A673 (cell line): ENCODE results near the gene SEMA4D. TPM values are rescaled to one million over a fixed set of nuclear protein-coding genes. Genes with fewer than 3 reads are reported as not detected.

ENCODE experiments used
- BruUV-seq: library from RNA; stranded (reverse); fragments of 400-500 nt; replicated peaks from 2 replicates; lab custom pipeline; 2021; lab: Mats Ljungman, UMichigan
- CTCF ChIA-PET: fragments of 300-600 bp; sonication (Branson Sonifier 250); formaldehyde crosslinking; loops from one replicate; lab custom pipeline; 2022; ENCODE audit warnings: antibody characterized with exemption; lab: Charles Lee
- POLR2A ChIA-PET: fragments of 300-600 bp; sonication (Branson Sonifier 250); formaldehyde crosslinking; loops from one replicate; lab custom pipeline; 2022; ENCODE audit warnings: antibody characterized with exemption; ENCODE audit not compliant: low non-redundant PET; lab: Charles Lee
- DNase-seq: peaks from one replicate; pipeline ENCODE4 v3.0.0-alpha.2; 2015; ENCODE audit warnings: low spot score
- H3K27ac ChIP-seq: fragments of 200-600 bp; sonication (generic); 2 replicates; pipeline ENCODE4 v1.5.1; 2016; ENCODE audit warnings: mixed run types, low read depth, mild to moderate bottlenecking, mixed read lengths, antibody characterized with exemption, low read length; ENCODE audit not compliant: poor library complexity, severe bottlenecking
- H3K27me3 ChIP-seq: fragments of 200-600 bp; sonication (generic); replicated peaks from 2 replicates; pipeline ENCODE4 v1.6.1; 2017; ENCODE audit warnings: mixed run types, low read depth, mild to moderate bottlenecking, mixed read lengths, antibody characterized with exemption, low read length; ENCODE audit not compliant: insufficient read depth, poor library complexity
- H3K36me3 ChIP-seq: fragments of 200-600 bp; sonication (generic); 2 replicates; pipeline ENCODE4 v1.6.1; 2016; ENCODE audit warnings: mixed run types, mild to moderate bottlenecking, mixed read lengths, antibody characterized with exemption, low read length; ENCODE audit not compliant: insufficient read depth, poor library complexity, severe bottlenecking
- H3K4me1 ChIP-seq: fragments of 200-600 bp; sonication (generic); 2 replicates; pipeline ENCODE4 v1.6.1; 2017; ENCODE audit warnings: mixed run types, mild to moderate bottlenecking, mixed read lengths, antibody characterized with exemption, low read length; ENCODE audit not compliant: insufficient read depth, poor library complexity, severe bottlenecking
- H3K4me3 ChIP-seq: fragments of 200-600 bp; sonication (generic); 2 replicates; pipeline ENCODE4 v1.5.1; 2016; ENCODE audit warnings: low read depth, mixed run types, mild to moderate bottlenecking, mixed read lengths, low read length; ENCODE audit not compliant: poor library complexity, severe bottlenecking
- H3K9me3 ChIP-seq: fragments of 200-600 bp; sonication (generic); 2 replicates; pipeline ENCODE4 v1.6.1; 2016; ENCODE audit warnings: mixed run types, low read depth, mild to moderate bottlenecking, mixed read lengths, antibody characterized with exemption, low read length; ENCODE audit not compliant: poor library complexity, severe bottlenecking
- EZH2 ChIP-seq: fragments of 200-600 bp; sonication (generic); IDR thresholded peaks from 2 replicates; pipeline ENCODE4 v1.6.1; 2017; ENCODE audit warnings: borderline replicate concordance, low read depth, mild to moderate bottlenecking, mixed read lengths, antibody characterized with exemption, low read length; ENCODE audit not compliant: poor library complexity, severe bottlenecking
- intact Hi-C: fragments of 100-400 bp; cut with micrococcal nuclease; formaldehyde crosslinking; loops from one replicate; pipeline ENCODE4 v1.10.0; 2022; ENCODE audit not compliant: unreplicated experiment
- total RNA-seq: library from RNA; stranded (reverse); gene quantifications from 2 replicates; pipeline ENCODE4 v1.2.3, GENCODE V29; 2021
- TF ChIP-seq, protein P1 (sequence below): fragments of 300-800, 200-600 bp; sonication (generic); conservative IDR thresholded peaks from 2 replicates; pipeline ENCODE4 v1.5.1; 2017; ENCODE audit warnings: low read depth, mild to moderate bottlenecking, antibody characterized with exemption, low read length, moderate library complexity, mixed read lengths

Gene SEMA4D
- total RNA-seq, 1 experiment from 2014 or later: 14.2 TPM

DNA sequence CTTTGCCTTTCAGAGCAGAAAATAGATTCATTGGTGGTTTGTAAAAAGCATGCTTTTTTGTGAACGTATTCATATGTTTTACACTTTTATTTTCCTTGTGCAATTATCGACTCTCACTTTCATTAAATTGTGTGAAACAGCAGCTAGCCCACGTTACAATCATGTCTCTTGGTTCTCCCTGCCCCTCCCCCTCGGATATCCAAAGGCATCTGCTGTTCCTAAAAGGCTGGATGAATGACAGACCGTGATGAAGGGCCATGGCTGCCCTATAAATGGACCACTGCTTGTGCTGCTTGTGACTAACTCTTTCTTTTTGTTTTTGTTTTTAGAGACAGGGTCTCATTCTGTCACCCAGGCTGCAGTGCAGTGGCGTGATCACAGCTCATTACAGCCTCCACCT is 17.0 kb upstream of the SEMA4D start:
- Histone ChIP-seq H3K36me3 (no peaks in the 10 kb centered on the region), H3K4me3 (no peak overlapping the region), H3K27ac (no peak overlapping the region), H3K27me3 (peaks cover 24% of the 10 kb centered on the region), H3K4me1 (no peaks in the 10 kb centered on the region), H3K9me3 (no peaks in the 10 kb centered on the region)
- TF ChIP-seq, protein P1, sequence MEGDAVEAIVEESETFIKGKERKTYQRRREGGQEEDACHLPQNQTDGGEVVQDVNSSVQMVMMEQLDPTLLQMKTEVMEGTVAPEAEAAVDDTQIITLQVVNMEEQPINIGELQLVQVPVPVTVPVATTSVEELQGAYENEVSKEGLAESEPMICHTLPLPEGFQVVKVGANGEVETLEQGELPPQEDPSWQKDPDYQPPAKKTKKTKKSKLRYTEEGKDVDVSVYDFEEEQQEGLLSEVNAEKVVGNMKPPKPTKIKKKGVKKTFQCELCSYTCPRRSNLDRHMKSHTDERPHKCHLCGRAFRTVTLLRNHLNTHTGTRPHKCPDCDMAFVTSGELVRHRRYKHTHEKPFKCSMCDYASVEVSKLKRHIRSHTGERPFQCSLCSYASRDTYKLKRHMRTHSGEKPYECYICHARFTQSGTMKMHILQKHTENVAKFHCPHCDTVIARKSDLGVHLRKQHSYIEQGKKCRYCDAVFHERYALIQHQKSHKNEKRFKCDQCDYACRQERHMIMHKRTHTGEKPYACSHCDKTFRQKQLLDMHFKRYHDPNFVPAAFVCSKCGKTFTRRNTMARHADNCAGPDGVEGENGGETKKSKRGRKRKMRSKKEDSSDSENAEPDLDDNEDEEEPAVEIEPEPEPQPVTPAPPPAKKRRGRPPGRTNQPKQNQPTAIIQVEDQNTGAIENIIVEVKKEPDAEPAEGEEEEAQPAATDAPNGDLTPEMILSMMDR: no peak
- TF ChIP-seq EZH2: no peak
- POLR2A ChIA-PET: no interaction called here
- no peak for DNase-seq
- BruUV-seq: no TSS peak
- CTCF ChIA-PET: no interaction called here
- intact Hi-C loops: no loop called here

DNA sequence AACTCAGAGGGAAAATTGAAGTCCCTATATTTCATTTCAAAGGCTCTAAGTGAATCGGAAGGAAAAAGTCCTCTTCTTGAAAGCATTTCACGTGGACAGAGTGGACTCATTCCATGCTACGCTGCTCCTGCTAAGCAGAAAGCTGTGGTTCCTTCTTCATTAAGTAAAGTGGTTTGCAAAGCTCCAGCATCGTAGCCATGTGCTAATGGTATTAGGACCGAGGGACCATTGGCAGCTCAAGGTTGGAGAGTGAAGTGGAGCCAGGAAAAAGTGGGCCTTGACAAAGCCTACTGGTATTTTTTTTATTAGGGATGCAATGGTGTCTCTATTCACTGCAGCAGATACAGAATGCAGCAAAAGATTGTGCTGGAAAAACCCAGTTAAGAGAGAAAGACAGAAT is 16.4 kb upstream of the SEMA4D start:
- no peak for DNase-seq
- Histone ChIP-seq H3K27ac (no peak overlapping the region), H3K36me3 (no peaks in the 10 kb centered on the region), H3K4me3 (no peak overlapping the region), H3K4me1 (no peaks in the 10 kb centered on the region), H3K9me3 (no peaks in the 10 kb centered on the region), H3K27me3 (peaks cover 24% of the 10 kb centered on the region)
- CTCF ChIA-PET: no interaction called here
- intact Hi-C loops: no loop called here
- BruUV-seq: no TSS peak
- POLR2A ChIA-PET: no interaction called here
- TF ChIP-seq EZH2: no peak
- TF ChIP-seq, protein P1: no peak

DNA sequence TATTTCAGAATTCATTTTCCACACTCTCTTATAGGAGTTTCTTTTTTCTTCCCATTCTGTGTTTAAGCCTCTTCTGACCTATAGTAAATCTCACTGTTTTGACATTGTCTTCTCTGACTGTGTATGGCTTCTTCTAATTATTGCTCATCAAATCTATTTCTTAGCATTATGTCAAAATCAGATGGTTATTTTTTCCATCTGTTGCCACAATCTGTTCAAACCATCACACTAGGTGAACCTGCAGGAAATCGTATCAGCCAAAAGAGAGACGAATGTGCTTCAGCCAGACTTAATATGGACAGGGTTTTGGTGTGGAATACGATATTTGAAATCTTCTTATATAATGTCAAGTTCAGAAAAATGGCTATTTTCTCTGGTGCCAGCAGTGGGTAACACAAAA is 15.9 kb upstream of the SEMA4D start:
- Histone ChIP-seq H3K4me1 (no peaks in the 10 kb centered on the region), H3K4me3 (no peak overlapping the region), H3K36me3 (no peaks in the 10 kb centered on the region), H3K27ac (no peak overlapping the region), H3K27me3 (peaks cover 24% of the 10 kb centered on the region), H3K9me3 (no peaks in the 10 kb centered on the region)
- TF ChIP-seq, protein P1: no peak
- TF ChIP-seq EZH2: no peak
- POLR2A ChIA-PET: no interaction called here
- no peak for DNase-seq
- no TSS peak for BruUV-seq
- CTCF ChIA-PET: no interaction called here
- intact Hi-C loops: no loop called here
